C1 segment of cervical spinal cord (tissue), 14 donors: ENCODE measurements around the gene PYGB.
"Not testable (repeated sequence)": the region's sequence is repeated elsewhere in the genome, so short reads cannot be mapped to it uniquely, and the experiment has no call there.

Source experiments
- DNase-seq, 14 donors: peaks; one replicate each; lab custom pipeline; 2025; lab: John Stamatoyannopoulos, UW

The PYGB gene

DNA sequence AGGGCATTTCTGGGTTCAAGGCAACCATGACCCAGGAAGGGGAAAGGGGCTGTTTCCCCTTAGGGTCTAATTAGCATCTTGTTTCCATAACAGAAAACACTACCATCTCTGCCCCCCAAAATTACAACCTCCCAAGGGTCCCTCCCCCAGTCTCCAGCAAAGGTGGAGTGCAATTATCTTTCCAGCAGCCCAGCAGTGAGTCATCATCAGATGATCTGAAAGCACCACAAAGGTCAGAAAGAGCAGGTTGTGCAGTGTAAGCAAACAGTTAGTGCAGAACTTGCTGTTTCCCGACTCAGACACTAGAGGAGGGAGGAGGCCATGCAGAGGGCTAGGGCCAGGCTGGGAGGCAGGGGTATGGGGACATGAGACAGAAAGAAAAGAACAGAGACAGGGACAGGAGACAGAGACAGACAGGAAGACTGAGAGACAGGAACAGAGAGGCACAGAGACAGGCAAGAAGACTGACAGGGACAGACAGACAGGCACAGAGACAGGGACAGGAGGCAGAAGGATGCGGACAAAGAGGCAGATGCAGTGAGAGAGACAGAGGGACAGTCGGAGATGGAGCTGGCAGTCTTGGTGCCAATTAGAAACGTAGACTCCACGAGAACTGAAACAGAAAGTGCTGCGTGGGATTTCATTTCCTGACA is 62.5 kb downstream of the PYGB start:
- peak in 8 of 14 donors; percentile 22 to 74 (median 53) for DNase-seq

GRCh38 chr20:25310921-25311728 is 63.2 kb downstream of the PYGB start:
- no peak for DNase-seq

DNA sequence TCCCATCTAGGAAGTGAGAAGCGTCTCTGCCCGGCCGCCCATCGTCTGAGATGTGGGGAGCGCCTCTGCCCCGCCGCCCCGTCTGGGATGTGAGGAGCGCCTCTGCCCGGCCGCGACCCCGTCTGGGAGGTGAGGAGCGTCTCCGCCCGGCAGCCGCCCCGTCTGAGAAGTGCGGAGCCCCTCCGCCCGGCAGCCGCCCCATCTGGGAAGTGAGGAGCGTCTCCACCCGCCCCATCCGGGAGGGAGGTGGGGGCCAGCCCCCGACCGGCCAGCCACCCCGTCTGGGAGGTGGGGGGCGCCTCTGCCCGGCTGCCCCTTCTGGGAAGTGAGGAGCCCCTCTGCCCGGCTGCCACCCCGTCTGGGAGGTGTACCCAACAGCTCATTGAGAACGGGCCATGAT is 64.8 kb downstream of the PYGB start:
- not testable (repeated sequence) for DNase-seq

DNA sequence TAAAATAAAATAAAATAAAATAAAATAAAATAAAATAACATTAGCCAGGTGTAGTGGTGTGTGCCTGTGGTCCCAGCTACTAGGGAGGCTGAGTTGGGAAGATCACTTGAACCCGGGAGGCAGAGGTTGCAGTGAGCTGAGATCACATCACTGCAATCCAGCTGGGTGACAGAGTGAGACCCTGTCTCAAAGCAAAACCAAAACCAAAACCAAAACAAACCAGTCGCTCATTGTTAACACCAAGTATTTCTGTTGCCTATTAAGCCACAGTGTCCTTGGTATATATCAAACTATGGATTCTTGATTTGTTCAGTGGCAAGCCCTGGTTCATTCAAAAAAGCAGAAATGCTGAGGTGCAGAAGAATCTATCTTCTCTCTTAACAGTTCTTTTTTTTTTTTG is 65.7 kb downstream of the PYGB start:
- DNase-seq, result no peak

GRCh38 chr20:25314497-25315417 is 66.9 kb downstream of the PYGB start:
- no peak for DNase-seq

- no peak for DNase-seq
Measured at GRCh38 chr20:25315418-25316210, 67.7 kb downstream of the PYGB start.

- DNase-seq, result no peak
Measured at GRCh38 chr20:25316506-25317190, 68.8 kb downstream of the PYGB start.

DNA sequence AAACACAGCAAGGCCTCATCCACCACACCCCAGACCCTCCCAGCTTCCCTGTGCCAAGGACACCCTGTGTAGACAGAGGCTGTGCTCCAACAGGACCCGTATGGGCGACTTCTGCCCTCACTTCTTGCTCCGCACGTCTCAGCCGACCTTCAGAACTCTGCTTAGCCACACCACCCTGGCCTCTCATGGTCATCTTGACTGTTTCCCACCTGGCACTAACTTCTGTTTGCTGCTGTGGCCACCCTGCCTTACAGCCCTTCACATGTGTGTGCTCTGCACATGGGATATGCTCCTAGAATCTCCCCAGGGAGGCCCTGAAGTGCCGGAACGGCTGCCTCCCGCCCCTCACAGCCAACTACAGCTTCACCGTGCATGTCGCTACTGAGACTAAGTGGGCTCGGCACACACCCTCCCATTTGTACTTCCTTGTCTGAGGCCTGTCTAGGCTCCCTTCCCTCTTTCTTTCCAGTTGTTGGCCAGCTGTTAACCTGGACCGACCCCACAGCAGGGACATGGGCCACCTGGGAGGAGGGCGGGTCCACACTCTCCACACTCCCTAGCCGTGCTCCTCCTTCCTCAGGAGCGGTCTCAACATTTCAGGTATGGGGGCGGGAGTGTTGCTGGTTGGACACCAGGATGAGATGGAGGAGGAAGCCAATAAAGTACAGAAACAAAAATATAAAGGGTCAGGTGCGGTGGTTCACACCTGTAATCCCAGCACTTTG is 69.6 kb downstream of the PYGB start:
- no peak for DNase-seq

DNA sequence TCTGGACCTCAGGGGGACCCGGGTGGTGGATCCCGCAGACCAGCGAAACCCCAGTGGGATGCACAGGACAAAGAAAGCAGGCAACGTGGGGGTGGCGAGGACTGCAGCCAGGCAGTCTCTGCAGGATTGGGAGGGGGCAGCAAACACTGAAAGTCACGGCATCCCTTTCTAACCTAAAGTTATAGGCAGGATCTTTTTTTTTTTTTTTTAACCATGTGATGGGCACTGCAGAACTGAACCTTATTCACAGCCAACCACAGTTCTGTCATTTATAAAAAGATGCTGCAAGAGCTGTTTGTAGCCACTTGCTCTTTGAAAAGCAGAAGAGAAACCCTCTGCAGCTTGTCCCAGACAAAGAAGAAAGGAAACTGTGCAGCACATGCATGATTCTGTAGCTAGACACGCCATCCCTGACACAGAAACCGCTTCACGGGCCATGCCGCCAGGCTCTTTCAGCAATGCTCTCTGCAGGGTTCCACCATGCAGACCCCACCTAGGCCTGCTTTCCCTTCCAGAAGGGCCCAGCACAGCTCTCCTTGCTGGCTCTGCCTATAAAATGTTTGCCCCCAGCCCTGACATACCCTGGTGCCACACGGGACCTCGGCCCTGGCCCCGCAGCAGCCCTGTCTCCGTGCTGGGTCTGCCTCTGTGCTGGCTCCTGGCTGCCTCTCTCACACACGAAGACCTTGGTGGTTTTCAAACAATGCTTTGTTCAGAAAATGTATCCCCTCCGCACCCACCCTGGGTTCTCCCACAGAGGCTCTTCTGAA is 70.8 kb downstream of the PYGB start:
- peak in 5 of 14 donors; percentile 44 to 68 (median 64) for DNase-seq

DNA sequence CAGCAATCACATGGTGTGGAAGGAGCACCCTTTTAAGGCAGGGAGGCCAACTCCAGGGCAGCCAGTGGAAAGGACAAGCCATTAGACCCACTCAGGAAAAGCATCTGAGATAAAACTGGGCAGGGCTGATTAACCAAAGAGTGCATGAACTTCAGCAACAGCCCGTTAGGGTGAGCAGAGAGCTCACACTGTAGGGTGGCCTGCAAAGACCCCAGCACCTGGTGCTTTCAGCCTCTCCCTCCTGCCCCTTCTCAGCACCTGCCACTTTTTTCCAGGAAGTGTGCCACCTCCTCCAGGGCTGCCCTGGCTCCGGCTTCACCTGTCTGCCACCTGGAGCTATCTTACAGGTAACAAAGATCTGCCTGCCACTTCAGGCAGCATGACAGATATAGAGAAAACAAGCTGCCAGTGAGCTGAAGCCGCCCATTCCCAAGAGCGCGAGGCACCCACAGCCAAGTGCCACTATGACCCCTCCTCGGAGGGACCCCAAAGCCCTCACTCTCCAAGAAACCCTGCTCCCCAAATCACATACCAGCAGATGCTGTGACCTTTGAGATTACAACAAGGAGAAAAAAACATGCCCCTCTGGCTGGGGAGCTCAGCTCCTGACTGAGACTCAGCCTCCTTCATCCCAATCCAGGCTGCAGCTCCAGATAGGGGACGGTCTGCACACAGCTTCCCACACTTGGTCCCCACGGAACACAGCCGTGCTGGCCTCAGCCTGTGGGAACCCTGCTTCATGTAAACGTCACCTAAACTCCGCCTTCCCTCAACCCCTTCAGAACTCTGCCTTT is 71.6 kb downstream of the PYGB start:
- no peak for DNase-seq

GRCh38 chr20:25320035-25320800 is 72.3 kb downstream of the PYGB start:
- peak in 2 of 14 donors; percentile 11 to 37 for DNase-seq

DNA sequence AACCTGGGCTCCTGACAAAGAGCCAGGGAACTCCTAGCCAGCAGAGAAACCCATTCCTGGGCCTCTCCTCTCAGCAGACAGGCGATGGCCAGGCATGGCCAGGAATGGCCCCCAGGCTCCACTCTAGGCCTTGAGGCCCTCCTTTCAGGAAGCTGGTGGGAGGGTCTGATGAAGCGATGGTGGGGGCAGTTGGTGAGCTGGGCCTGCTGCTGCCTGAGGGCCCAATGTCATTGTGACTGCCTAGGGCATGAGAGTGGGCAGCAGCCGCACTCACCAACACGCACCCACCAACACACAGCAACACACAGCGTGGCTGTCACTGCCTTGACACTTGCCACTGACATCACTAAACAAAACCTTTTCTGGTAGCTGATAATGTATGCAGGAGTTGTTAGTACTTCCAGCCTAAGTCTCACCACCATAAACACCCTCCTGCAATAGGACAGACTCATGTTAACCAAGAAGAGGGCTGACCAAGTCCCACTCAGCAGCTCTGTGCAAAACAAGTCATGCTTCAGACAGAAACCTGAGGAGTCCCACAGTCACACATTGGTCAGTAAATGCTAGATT is 73.5 kb downstream of the PYGB start:
- DNase-seq, result no peak

DNA sequence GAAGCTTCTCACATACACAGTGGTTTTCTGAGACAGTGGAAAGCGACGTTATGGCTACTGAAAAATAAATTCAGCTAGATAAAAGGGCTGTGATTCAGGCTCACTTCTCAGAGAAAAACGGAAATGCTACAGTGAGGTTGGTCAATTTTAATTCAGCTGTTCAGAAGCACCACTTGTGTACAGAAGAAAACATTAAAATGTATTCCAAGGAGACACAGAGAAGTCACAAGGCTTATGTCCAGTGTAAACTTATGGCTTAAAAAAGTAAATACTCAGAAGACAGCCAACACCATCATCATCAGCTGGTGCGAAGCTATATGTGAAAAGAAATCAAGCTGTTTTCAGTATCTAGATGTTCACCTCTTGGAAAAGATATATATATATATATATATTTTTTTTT is 74.1 kb downstream of the PYGB start:
- DNase-seq, result no peak

- DNase-seq, result no peak
Measured at GRCh38 chr20:25323496-25324246, 75.8 kb downstream of the PYGB start.

- peak in 5 of 14 donors; percentile 26 to 55 (median 34) for DNase-seq
Measured at GRCh38 chr20:25324412-25324811, 76.5 kb downstream of the PYGB start.

DNA sequence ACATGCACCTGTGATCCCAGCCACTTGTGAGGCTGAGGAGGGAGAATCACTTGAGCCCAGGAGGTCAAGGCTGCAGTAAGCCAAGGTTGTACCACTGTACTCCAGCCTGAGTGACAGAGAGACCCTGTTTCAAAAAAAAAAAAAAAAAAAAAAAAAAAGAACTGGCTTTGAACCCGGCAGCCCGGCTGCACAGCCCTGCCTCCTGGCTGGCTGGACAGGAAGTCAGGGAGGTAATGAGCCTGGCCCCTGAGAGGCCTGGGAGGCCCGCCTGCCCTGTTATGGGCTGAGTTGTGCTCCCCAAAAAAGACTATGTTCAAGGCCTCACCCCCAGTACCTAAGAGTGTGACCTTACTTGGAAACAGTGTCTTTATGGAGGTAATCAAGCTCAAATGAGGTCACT is 77.2 kb downstream of the PYGB start:
- no peak for DNase-seq
